Activated naive CD4-positive, alpha-beta T cell treated with anti-CD3 and anti-CD28 coated beads, Interleukin-2, amount 50 U/mL, for 24 hours (primary cell): ENCODE data around the gene STK35.
"Not testable (repeated sequence)": the region's sequence is repeated elsewhere in the genome, so short reads cannot be mapped to it uniquely, and the experiment has no call there.

Experiments used
- H3K27ac Mint-ChIP-seq: one replicate; pipeline ENCODE4 v1.8.0; 2021; ENCODE audit warnings: mild to moderate bottlenecking, mixed read lengths
- H3K27me3 Mint-ChIP-seq: one replicate; pipeline ENCODE4 v1.8.0; 2021; ENCODE audit warnings: mixed read lengths
- H3K36me3 Mint-ChIP-seq: one replicate; pipeline ENCODE4 v1.8.0; 2021; ENCODE audit warnings: mixed read lengths
- H3K4me1 Mint-ChIP-seq: one replicate; pipeline ENCODE4 v1.8.0; 2021; ENCODE audit warnings: mixed read lengths
- H3K4me3 Mint-ChIP-seq: one replicate; pipeline ENCODE4 v1.8.0; 2021; ENCODE audit warnings: mild to moderate bottlenecking, mixed read lengths
- H3K9me3 Mint-ChIP-seq: one replicate; pipeline ENCODE4 v1.8.0; 2021; ENCODE audit warnings: mixed read lengths

Gene STK35

DNA sequence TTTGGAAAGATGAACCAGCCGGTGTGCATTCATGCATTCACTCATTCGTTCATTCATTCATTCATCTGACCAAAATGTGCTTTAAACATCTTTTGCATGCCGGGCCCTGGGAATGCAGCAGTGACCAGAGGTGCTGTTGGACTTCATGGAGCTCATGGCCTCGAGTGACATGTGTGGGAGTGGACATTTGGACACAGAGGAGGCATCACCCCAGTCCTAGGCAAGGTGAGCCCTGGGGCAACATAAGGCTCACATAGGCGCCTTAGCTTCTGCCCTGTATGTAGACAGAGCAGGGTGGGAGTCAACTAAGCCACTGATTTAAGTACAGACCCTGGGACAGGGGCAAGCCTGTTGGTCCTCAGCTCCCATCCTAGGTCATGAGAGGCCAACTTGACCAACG is 71.6 kb downstream of the STK35 start:
- H3K27ac Mint-ChIP-seq: no peak overlapping the region
- no peaks in the 10 kb centered on the region for H3K36me3 Mint-ChIP-seq
- H3K27me3 Mint-ChIP-seq: peaks cover 7% of the 10 kb centered on the region
- no peak overlapping the region for H3K4me3 Mint-ChIP-seq
- no peaks in the 10 kb centered on the region for H3K9me3 Mint-ChIP-seq
- peaks cover 4% of the 10 kb centered on the region for H3K4me1 Mint-ChIP-seq

GRCh38 chr20:2174067-2174466 is 72.4 kb downstream of the STK35 start:
- H3K4me3 Mint-ChIP-seq: no peak overlapping the region
- no peaks in the 10 kb centered on the region for H3K9me3 Mint-ChIP-seq
- no peaks in the 10 kb centered on the region for H3K36me3 Mint-ChIP-seq

DNA sequence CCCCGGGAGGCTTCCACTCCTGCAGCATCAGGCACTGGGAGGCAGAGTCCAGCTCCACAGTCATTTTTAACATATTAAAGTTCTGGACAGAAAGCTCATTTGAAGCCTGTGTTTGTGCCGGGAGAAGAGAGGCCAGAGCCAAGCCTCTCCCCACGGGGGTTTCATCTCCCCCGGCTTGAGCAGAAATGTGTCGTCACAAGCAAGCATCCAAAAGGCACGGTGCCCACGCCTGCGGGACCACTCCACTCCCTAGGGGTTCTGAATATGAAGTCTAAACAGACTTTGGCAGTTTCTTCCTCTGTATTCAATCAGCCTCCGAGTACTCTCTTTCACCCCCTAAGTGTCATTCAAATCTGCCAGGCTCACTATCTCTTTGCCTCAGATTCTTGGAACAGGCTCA is 75.3 kb downstream of the STK35 start:
- H3K4me1 Mint-ChIP-seq: peaks cover 4% of the 10 kb centered on the region
- no peak overlapping the region for H3K27ac Mint-ChIP-seq
- peaks cover 3% of the 10 kb centered on the region for H3K27me3 Mint-ChIP-seq
- H3K36me3 Mint-ChIP-seq: no peaks in the 10 kb centered on the region
- H3K4me3 Mint-ChIP-seq: no peak overlapping the region
- no peaks in the 10 kb centered on the region for H3K9me3 Mint-ChIP-seq

More at GRCh38 chr20:2174067-2174466, 72.4 kb downstream of the STK35 start:
- Mint-ChIP-seq H3K27me3 (peaks cover 7% of the 10 kb centered on the region), H3K27ac (no peak overlapping the region), H3K4me1 (peaks cover 4% of the 10 kb centered on the region)

DNA sequence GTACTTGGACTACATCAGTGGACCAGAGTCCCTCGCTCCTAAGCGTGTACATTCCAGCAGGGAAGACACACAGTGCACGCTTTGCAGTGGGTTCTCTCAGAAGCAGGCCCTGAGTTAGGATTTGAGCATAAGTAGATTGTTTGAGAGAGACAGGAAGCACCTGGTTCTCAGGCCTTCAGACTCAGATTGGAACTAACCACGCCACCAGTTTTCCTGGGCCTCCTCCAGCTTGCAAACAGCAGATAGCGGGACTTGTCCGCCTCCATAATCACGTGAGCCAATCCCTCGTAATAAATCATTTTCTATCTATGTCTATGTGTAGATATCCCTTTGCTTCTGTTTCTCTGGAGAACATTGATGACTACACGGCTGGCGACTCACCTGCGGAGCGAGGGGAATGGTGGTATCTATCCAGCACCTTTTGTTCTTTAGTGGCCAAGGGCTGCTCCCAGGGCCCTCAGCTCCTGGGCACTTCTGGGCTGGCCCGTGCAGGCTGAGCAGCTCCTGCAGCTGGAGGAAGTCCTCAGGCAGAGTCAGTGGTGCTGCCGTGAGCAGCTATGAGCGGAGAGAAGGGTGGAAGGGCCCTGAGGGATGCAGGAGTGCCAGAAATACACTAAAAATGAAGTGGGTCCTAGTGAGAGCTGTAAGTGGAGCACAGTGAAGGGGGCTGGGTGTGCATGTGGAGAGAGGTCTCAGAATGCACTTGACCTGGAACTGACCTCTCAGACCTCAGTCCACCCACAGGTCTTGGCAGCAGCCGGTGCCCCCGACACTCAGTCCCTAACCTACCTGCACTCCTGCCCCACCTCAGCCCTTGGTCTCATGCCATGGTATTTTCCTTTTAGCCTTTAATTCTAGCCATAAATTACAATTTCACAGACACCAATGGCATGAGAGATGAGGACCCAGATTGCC is 76.9 kb downstream of the STK35 start:
- no peak overlapping the region for H3K27ac Mint-ChIP-seq
- no peaks in the 10 kb centered on the region for H3K9me3 Mint-ChIP-seq

DNA sequence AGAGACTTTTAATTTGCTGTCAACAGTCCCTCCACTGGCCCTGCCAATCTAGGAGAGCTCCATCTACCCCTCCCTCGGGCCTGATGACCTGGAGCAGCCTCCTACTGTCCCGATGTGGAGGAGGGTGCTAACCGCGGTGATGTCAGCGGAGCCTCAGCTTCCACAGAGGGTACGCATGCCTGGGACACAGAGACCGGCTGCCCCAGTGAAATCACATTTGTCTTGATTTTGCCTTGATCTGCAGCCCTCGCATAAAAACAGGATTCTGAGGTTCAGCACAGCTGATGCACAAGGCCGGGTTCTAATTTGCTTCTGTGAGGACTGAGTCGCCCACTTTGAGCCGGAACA is 77.6 kb downstream of the STK35 start:
- H3K4me3 Mint-ChIP-seq: no peak overlapping the region
- H3K4me1 Mint-ChIP-seq: no peaks in the 10 kb centered on the region
- no peaks in the 10 kb centered on the region for H3K36me3 Mint-ChIP-seq
- no peaks in the 10 kb centered on the region for H3K9me3 Mint-ChIP-seq
- no peaks in the 10 kb centered on the region for H3K27me3 Mint-ChIP-seq
- H3K27ac Mint-ChIP-seq: no peak overlapping the region

More for the DNA sequence above, 76.9 kb downstream of the STK35 start:
- Mint-ChIP-seq H3K27me3 (no peaks in the 10 kb centered on the region), H3K4me1 (no peaks in the 10 kb centered on the region), H3K36me3 (no peaks in the 10 kb centered on the region), H3K4me3 (no peak overlapping the region)

GRCh38 chr20:2179949-2180348 is 78.3 kb downstream of the STK35 start:
- Mint-ChIP-seq H3K27ac (no peak overlapping the region), H3K4me3 (no peak overlapping the region), H3K9me3 (no peaks in the 10 kb centered on the region), H3K4me1 (no peaks in the 10 kb centered on the region), H3K36me3 (no peaks in the 10 kb centered on the region), H3K27me3 (no peaks in the 10 kb centered on the region)

- H3K4me1 Mint-ChIP-seq: no peaks in the 10 kb centered on the region
- H3K36me3 Mint-ChIP-seq: peaks cover 3% of the 10 kb centered on the region
- no peaks in the 10 kb centered on the region for H3K27me3 Mint-ChIP-seq
- peaks cover 6% of the 10 kb centered on the region for H3K9me3 Mint-ChIP-seq
- H3K4me3 Mint-ChIP-seq: no peak overlapping the region
- H3K27ac Mint-ChIP-seq: no peak overlapping the region
Measured at GRCh38 chr20:2183381-2183780, 81.8 kb downstream of the STK35 start.

- H3K36me3 Mint-ChIP-seq, H3K4me1 Mint-ChIP-seq, H3K27me3 Mint-ChIP-seq, H3K27ac Mint-ChIP-seq, H3K9me3 Mint-ChIP-seq, H3K4me3 Mint-ChIP-seq: not testable (repeated sequence)
Measured at GRCh38 chr20:2184933-2185332, 83.3 kb downstream of the STK35 start.

DNA sequence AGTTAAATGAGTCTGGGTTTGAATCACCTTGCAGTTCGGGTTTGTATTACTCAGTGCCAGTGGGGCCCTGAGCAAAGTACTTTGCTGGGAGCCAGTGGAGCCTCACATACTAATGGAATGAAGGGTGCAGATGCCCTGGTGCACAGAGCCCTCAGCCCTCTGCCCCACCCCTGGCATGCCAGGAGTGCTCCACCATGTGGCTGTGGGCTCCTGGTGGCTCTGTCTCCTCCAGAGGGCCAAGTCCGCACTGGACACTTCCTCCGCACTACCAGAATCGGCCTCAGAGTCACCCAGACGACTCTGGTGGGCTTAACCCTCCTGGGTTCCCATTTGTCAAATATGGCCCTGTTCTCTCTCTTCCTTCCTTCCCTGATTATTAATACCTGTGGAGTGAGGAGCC is 94.0 kb downstream of the STK35 start:
- H3K4me3 Mint-ChIP-seq: no peak overlapping the region
- peaks cover 6% of the 10 kb centered on the region for H3K27me3 Mint-ChIP-seq
- H3K4me1 Mint-ChIP-seq: no peaks in the 10 kb centered on the region
- H3K27ac Mint-ChIP-seq: no peak overlapping the region
- no peaks in the 10 kb centered on the region for H3K36me3 Mint-ChIP-seq
- H3K9me3 Mint-ChIP-seq: no peaks in the 10 kb centered on the region

DNA sequence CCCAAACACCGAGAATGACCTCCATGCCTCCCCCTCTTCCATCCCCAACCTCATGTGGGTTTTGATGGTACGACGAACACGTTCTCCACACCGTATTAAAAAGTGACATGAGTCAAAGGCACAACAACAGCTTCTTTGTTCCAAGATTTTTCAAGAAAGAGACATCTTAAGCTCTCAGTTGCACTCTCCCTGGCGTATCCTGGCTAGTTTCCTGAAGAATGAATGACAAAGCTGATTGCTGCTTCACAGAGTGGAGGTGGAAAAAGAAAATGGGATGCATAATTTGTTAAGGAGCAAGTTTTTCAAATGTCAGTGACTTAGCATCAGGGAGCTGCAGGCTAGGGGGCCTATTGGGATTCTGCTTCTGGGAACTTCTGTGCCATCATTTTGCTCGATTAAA is 95.5 kb downstream of the STK35 start:
- H3K9me3 Mint-ChIP-seq: no peaks in the 10 kb centered on the region
- no peak overlapping the region for H3K4me3 Mint-ChIP-seq
- no peaks in the 10 kb centered on the region for H3K36me3 Mint-ChIP-seq
- H3K4me1 Mint-ChIP-seq: no peaks in the 10 kb centered on the region
- H3K27ac Mint-ChIP-seq: no peak overlapping the region
- peaks cover 3% of the 10 kb centered on the region for H3K27me3 Mint-ChIP-seq
